HG02588 (cell line): ENCODE data around the gene MCM5.
"Not testable (repeated sequence)": the region's sequence is repeated elsewhere in the genome, so short reads cannot be mapped to it uniquely, and the experiment has no call there.

Source experiments
- ATAC-seq: cut with Tn5 transposase; IDR thresholded peaks from one replicate; pipeline ENCODE4 v1.9.1; 2021; ENCODE audit warnings: mild to moderate bottlenecking, moderate library complexity; ENCODE audit not compliant: unreplicated experiment

The MCM5 gene

DNA sequence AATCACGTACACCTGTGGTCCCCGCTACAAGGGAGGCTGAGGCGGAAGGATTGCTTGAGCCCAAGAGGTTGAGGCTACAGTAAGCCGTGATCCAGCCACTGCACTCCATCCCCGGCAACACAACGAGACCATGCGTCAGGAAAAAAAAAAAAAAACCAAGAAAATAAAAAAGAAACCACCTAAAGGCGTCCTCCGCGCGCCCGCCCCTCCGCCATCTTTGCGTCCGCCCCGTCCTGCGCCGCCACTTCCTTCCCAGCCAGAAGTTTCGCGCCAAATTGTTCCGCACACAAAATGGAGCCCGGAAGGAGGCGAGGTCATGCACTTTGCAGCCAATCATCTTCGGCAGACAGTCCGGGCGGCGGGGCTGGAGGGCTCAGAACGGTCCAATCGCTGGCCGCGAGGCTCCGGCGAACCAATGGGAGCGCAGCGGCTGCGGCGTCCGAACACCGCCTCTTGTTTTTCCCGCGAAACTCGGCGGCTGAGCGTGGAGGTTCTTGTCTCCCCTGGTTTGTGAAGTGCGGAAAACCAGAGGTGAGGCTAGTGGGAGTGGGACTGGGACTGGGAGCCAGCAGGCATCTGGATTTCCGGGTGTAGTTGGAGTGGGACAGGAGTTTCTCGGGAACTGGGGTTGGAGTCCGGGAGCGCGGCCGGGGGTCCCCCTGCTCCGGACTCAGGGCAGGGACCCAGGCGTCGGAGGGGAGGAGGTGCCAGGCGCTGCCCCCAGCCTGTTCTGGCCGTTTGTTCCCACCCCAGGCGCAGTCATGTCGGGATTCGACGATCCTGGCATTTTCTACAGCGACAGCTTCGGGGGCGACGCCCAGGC is at the start of gene MCM5:
Gene MCM5 (plus strand): TSS at position 463 of the 823 bp plus-strand sequence. CDS start 299 bp downstream, at position 762.
- peak; percentile 93 for ATAC-seq

GRCh38 chr22:35350539-35351503 is 49.1 kb upstream of the MCM5 start:
- ATAC-seq: peak; percentile 67

DNA sequence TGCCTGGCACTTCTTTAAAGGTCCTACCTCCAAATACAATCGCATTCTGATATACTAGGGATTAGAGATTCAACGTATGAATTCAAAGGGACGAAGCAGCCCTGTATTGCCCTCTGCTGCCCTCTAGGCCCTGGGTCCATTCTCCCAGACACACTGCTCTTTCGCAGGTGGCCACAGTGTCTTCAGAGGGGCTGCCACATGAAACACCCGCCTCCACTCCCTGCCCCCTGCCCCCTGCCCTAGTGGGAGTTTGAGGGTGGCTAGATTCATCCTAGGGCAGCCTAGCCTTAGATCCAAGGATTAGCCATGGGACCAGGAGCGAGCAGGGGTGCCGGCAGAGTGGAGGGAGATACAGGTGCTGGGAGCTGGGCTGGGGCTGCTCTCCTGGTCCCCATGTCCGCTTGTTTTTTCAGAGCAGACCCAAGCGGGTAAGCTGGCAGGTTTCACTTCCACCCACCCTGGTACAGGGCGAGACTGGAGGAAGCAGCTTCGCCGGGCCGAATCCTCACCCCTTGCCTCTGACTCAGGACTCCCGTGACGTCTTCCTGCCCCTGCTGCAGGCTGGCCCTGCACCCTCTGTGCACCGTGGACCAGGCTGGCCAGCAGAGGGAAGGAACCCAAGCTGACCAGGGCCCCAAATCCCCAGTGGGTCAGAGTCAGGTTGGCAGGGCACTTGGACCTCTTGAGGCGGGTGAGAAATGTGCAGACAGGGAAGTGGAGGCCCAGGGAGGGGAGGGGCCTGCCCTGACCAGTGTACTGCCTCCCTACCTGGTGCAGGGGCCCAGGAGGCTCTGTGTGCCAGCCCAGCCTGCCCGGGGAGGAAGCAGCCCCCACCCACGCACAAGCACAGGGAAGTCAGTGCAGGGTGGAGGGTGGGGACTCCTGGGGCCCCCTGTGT is 47.5 kb upstream of the MCM5 start:
- ATAC-seq: peak; percentile 39

- ATAC-seq: no peak
Measured at GRCh38 chr22:35353318-35353717, 46.6 kb upstream of the MCM5 start.

- no peak for ATAC-seq
Measured at GRCh38 chr22:35354068-35354467, 45.9 kb upstream of the MCM5 start.

- ATAC-seq: no peak
Measured at GRCh38 chr22:35357883-35358621, 41.9 kb upstream of the MCM5 start.

- ATAC-seq: no peak
Measured at GRCh38 chr22:35359380-35360065, 40.4 kb upstream of the MCM5 start.

DNA sequence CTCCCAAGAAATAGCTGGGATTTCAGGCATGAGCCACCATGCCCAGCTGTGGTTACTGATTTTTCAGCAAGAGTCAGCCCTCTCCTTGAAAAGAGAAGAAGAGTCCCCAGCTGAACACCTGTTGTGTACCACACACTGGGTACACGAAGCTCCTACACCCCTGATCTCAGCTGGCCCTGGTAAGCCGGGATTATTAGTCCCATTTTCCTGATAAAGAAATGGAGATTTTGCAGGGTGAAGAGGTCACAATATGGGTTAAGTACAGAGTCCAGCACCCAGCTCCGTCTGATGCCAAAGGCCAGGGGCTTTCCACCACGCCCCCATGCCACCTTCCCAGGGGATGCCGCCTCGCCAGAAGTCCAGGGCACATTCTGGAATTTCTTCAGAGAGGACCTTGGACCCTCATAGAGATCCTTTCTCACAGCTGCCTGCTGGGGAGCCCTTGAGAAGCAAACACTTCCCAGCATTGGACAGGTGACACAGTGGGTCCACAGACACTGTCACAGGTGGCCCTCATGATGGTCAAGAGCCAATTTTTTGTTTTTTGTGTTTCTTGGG is 38.9 kb upstream of the MCM5 start:
- no peak for ATAC-seq

DNA sequence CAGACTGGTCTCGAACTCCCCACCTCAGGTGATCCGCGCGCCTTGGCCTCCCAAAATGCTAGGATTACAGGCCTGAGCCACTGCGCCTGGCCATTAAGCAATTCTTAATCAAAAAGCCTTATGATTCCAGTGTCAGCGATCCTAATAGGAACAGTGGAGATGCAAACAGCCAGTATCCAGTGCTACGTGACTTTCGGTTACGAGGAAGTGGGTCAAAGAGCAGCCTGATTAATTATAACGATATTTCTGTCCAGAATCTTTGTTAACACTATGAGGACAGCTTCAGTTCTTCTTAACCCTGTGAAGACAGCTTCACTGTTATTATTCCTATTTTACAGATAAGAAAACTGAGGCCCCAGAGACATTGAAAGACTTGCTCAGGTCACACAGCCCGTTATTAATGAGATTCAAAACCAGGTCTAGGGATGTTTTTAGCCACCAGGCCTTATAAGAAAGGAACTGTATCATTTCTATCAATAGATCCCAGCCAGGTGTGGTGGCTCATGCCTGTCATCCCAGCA is 36.3 kb upstream of the MCM5 start:
- ATAC-seq: no peak

DNA sequence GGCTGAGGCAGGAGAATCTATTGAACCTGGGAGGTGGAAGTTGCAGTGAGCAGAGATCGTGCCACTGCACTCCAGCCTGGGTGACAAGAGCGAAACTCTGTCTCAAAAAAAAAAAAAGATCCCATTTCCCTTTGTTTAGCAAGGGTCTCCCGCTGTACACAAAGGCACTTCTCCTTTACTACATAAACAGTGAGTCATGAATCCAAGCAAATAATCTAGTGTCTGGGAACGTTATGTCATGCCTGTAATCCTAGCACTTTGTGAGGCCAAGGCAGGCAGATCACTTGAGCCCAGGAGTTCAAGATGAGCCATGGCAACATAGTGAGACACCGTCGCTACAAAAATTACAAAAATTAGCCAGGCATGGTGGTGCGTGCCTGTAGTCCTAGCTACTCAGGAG is 35.7 kb upstream of the MCM5 start:
- ATAC-seq: not testable (repeated sequence)

GRCh38 chr22:35367331-35367886 is 32.5 kb upstream of the MCM5 start:
- ATAC-seq: no peak

- ATAC-seq: no peak
Measured at GRCh38 chr22:35368386-35368785, 31.6 kb upstream of the MCM5 start.

- no peak for ATAC-seq
Measured at GRCh38 chr22:35369996-35370395, 29.9 kb upstream of the MCM5 start.

DNA sequence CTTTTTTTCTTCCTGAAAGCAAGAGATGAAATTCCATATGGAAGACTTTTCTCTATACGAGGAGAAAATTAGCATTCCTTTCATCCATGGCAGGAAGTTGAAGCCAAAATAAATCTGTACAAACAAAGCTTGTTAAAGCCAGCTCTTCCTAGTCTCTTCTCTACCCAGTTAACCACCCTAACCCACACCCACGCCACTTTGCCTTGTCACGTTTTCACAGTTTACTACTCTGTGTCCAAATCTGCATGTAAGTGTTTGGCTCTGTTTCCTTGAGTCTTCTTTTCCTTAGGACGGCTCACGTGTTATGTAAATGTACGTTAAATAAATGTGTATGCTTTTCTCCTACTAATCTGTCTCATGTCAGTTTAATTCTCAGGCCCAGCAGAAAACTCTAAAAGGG is 26.2 kb upstream of the MCM5 start:
- ATAC-seq: no peak

- ATAC-seq: no peak
Measured at GRCh38 chr22:35375031-35375430, 24.9 kb upstream of the MCM5 start.

- no peak for ATAC-seq
Measured at GRCh38 chr22:35375526-35375925, 24.4 kb upstream of the MCM5 start.

- peak; percentile 54 for ATAC-seq
Measured at GRCh38 chr22:35376728-35377472, 23.0 kb upstream of the MCM5 start.

DNA sequence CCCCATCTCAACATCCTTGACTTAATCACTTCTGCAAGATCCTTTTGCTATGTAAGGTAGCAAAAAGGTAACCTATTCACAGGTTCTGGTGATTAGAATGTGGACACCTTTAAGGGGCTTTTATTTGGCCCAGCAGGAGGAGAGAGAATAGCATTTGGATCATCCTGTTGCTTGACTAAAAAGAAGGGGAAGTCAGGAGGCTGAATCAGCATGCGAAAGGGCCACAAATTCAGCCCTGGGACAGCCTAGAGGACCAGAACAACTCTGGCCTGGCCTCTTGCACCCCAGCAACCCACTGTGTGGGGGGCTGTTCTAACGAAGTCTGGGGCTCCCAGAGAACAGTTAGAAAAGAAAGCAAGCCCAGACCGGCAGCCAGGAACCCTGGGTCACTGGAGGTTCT is 22.2 kb upstream of the MCM5 start:
- no peak for ATAC-seq
